NCI-H524 (cell line): ENCODE results near the gene PMM2.
"Not testable (repeated sequence)": the region's sequence is repeated elsewhere in the genome, so short reads cannot be mapped to it uniquely, and the experiment has no call there.

Experiments used
- DNase-seq, 2 experiments: peaks; one replicate each; lab custom pipeline; 2025; lab: John Stamatoyannopoulos, UW

Gene PMM2

DNA sequence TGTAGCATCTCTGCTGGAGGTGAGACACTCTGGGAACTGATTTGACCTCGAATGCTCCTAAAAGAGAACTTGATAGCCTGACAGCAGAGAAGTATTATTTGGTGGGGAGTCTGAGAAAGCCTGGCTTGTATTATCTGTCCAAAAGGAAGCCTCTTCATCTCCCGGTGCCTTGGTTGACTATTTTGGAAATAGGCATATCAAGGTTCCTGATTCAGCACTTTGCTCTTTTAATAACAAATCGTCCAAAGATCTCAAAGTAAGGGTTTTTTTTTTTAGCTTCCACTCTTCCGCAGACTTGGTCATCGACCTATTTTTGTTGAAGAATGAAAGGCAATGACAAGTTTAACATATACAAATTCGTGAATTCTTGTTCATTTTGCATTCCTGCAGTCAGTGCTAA lies 15.0 kb upstream of the PMM2 start:
- DNase-seq: no peak

DNA sequence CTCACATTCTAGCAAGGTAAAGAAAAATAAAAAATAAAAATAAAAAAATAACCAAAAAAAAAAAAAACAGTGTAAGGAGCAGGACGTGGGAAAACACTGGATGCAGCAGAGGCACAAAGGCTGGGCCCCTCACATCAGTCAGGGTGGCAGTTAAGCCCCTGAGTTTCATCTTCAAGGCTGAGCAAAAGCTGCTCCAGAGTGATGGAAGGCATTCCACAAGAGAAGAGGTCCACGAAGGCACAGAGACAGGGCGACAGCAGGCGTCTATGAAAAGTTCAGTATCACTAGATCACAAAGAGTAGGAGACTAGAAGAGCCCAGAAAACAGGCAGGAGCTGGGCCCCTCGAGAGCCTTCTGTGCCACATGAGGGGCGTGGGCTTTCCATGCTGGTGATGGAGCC lies 12.2 kb upstream of the PMM2 start:
- no peak for DNase-seq

DNA sequence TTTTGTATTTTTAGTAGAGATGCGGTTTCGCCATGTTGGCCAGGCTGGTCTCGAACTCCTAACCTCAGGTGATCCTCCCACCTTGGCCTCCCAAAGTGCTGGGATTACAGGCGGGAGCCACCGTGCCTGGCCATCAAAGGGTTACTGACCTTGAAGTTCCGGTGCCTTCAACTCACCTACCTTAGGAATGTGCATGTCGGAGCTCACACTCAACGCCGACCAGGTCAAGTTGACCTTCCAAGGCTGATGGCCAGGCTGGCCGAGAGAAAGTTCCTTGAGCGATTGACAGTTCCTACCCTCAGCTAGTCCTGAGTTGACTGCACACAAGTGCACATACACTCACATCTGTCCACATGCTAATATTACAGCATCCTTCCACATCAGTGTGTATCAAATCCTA lies 11.3 kb upstream of the PMM2 start:
- not testable (repeated sequence) for DNase-seq

DNA sequence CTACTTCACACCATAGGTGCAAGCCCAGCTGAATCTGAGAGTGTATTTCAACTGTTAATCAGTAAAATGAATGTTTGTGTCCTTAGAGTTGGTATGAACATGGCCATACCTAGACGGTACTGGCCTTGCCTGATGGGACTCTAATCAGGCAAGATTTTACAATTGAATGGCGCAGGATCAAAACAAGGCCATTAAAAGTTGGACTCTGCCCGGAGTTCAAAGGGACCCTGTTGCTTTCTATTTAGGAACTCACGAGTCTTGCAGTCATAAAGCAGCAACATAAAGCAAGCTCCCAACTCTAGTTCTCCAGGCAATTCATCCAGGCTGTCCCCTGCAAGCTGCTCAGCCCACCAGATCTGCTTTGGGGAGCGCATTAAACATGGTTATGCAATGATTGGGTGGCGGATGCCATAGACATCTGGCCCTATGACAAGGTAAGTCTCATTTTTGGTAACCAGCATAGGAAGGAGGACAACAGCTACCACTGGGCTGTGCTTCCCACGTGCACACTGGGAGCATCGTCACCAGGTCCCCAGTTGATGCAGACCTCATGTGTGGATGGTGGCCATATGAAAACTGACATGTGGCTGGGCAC lies 9.0 kb upstream of the PMM2 start:
- DNase-seq: no peak

DNA sequence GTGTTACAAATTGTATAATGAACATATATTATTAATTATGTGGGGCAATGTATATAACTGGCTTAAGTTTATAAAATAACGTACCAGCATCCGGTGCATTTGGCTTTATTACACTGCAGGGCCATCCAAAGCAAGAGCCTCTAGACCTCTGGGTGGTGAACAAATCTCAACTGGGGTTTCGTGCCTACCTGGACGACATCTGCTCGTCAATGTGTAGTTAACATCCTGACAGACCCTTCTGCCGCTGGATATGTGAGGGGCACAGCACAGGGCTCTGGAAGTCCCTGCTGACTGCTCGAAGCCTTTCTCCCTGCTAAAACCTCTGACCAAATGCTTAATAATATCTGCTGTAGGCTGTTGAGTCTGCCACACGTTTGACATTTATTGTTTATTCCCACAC lies 2.5 kb upstream of the PMM2 start:
- no peak for DNase-seq

DNA sequence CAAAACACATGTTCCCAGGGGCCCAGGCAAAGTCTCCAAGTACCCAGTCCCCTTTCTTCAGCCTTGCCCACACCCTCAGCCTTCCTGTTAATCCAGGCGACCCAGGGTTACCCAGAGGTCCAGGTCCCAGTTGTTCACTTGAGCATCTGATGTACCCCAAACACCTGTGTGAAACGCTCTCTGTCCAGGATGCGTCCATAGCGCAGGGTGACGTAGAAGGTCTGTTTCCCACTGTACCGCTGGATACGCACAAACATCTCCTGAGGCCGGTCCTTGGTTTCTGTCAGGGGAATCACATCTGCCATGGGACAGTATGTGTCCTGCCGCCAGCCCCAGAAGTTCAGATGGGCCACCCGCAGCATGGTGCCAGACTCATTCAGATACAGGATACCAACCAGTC lies 1.8 kb upstream of the PMM2 start:
- DNase-seq: no peak

DNA sequence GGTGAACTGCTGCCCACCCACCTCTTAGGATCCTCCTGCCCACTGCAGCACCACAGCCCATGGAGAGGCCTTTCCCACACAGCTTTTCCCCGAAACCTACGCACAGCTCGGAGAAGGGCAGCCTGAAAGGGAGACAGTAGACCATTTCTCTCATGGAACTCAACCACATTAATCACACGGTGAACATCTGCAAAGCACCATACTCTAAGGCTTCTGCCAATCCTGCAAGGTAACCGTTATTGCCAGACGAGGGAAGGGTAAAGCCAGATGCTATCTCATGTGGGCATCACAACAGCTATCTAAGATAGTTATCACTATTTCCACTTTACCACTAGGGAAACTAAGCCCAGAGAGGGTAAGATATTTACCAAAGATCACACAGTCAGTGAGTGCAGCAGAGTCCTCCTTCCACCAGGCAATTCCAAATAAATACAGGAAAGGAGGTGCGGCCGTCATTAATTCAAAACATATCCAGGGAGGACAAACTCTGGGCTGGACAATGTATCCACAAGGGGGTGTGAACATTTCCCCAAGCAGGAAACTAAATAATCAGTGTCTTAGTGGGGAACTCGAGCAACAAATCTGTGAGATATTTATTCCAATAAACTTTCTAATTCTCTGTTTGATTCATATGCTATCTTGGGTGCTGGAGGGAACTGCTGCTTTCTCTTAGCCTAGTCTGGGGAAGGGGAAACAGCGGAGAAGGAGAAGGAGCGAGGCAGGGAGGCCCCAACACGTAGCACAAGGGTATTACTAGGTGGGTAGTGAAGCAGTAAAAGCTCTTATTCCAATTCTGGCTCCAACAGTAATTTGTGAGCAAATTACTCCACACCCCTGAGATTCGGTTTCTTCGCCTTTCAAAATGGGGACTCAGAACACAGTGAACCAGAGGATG lies 923 bp upstream of the PMM2 start:
- DNase-seq: no peak

DNA sequence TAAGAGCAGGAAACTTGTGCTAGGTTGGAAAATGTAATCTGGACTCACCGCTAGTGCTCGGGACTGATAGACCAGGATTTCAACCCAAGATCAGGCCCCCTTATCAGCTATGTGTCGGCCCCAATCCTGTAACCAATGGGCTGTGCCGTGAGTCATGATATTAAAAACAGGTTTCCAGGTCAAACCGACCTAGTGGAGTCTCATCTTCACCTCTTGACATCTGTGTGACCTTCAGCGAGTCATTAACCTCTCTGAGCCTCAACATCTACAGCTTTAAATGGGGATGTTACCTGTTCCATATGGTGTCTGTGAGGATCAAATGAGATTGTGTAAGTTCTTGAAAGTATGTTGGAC lies 512 bp downstream of the PMM2 start:
- DNase-seq: no peak

DNA sequence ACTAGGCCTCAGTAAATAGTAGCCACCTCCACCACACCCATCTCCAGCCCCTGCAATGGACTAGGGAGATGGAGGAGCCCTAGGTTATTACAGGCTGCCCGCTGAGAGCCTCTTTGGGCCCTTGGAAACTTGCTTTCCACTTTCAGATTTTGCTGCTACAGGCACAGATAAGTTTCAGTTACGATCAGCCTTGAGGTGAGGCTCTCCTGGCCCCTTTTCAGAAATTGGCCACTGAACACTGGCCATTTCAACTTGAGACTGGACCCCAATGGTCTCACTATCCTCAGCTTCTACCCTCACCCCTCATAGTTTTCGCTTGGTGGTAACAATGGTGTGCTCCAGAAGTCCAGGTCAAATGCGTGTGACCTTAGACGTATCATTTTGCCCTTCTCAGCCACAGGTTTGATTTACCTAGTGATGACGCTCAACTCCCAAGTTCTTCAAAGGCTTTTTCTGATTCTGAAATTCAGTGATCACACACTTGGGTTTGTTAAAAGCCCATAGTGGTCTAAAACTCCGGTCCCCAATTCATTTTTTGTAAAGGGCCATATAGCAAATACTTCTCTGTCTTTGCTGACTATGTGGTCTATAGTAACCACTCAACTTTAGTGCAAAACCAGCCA lies 1.0 kb downstream of the PMM2 start:
- no peak for DNase-seq

DNA sequence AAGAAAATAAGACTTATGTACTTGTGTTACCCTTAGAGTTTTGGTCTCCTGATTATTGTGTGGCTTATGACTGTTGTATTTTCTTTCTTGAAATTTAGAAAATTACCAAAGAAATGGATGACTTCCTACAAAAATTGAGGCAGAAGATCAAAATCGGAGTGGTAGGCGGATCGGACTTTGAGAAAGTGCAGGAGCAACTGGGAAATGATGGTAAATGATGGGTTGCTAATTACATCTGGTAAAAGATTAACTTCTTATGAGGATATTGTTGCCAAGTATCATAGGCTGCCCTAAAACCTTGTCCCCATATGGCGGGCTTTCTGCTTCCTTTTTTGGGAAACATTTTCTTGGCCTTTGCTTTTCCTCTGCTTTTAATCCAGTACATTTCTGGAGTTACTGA lies 4.1 kb downstream of the PMM2 start:
- no peak for DNase-seq

DNA sequence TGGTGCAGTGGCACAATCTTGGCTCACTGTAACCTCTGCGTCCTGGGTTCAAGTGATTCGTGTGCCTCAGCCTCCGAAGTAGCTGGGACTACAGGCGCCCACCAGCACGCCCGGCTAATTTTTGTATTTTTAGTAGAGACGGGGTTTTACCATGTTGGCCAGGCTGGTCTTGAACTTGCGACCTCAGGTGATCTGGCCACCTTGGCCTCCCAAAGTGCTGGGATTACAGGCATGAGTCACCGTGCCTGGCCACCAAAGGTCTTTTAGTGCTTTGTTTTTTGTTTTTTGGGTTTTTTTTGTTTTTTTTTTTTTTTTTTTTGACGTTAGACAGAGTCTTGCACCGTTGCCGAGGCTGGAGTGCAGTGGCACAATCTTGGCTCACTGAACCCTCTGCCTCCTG lies 6.1 kb downstream of the PMM2 start:
- DNase-seq: not testable (repeated sequence)

DNA sequence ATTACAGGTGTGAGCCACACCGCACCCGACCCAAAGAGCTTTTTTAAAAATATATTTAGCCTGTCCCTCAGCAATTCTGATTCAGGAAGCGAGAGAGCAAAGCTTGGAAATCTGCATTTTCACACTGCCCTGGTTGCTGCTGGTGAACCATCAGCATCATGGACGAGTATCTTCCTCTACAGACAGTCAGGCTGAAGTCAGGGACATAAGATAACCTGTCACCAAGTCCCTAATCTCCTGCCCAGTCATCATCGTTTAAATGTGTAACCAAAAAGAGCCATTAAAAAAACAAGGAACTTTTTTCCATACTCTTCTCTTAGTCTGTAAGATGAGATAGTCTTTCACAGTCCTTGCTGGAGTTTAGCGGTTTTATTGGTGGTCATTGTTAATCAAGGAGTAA lies 6.7 kb downstream of the PMM2 start:
- DNase-seq: no peak

DNA sequence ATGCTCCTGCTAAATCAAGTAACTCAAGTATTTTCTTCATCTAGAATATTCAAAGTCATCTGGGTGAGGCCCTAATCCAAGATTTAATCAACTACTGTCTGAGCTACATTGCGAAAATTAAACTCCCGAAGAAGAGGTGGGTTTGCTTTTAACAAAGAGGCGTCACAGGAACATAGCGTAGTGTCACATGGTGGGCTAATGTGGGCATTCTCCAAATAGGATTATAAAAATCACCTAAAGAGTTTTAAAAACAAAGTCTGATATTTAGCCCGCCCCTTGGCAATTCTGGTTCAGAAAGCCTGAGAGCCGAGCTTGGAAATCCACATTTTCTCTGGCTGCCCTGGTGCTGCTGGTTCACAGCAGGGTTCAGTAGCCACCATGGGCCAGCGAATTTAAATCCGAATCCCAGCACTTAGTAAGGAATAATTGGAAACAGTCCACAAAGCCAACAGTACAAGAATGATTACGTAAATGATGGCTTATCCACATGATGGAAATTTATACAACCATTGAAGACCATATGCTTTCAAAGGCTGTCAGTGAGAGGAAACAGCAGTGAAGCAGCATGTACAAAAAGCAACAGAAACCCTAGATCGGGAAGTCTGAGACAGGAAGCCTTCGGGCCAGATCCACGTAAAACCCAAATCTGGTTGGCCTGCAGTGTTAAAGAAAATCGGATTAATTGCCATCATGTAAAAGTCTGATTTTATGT lies 8.8 kb downstream of the PMM2 start:
- no peak for DNase-seq

DNA sequence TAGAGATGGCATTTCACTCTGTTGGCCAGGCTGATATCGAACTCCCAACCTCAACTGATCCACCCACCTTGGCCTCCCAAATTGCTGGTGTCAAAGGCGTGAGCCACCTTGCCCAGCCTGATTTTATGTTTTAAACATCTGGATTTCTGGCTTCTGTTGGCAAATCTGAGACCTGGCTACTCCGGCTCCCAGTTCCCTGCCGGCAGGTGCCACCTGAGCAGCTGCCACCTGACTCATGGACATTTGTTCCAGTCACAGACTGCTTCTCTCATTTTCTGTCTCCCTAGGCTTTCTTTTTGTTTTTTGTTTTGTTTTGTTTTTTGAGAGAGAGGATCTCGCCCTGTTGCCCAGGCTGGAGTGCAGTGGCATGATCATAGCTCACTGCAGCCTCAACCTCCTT lies 9.6 kb downstream of the PMM2 start:
- DNase-seq: no peak

DNA sequence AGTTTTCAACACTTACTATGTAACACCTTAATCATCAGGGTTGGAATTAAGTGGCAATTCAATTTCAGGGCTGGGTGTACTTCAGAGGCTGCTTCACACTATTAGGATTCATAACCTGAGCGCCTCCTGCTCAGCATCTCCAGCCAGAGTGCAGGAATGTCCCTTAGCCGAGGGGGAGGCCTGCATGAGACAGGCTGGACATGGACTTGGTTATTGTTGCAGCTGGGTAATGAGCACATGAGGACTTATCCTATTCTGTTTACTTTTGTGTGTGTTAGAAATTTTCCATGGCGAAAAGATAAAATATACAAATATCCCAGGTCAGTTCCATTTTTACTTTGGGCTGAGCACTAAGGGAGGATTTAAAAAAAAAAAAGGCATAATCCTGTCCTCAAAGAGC lies 10.4 kb downstream of the PMM2 start:
- DNase-seq: no peak

DNA sequence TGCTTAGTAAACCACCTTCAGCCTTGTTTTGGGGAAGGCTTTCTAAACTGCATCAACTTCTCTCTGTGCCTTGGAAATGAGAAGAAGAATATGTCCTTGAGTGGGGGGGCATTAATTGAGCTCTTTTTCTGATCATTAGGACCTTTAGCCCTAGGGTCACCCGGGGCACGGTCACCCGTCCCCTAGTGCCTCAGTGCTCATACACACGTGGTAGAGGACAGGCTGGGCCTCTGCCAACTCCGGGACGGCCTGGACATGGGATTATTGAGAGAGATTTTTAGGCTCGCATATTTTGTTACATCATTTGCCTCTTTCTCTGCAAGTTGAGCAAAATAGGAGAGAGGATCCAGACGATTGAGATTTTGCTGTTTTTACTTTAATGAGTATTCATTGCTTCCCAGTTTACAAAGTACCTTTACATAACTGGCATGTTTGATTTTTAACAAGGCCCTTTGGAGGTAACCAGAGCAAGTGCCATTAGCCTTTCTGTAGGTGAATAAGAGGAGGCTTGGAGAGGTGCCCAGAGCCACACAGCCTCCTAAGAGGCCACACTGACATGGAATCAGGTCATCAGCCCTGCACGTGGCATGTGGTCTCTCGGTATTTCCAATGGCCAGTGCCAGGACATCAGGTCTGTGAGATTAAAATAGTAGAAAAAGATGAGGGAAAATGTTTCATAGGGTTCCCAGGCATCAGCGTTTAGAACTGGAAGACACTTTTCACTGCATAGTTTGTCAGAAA lies 11.1 kb downstream of the PMM2 start:
- no peak for DNase-seq

DNA sequence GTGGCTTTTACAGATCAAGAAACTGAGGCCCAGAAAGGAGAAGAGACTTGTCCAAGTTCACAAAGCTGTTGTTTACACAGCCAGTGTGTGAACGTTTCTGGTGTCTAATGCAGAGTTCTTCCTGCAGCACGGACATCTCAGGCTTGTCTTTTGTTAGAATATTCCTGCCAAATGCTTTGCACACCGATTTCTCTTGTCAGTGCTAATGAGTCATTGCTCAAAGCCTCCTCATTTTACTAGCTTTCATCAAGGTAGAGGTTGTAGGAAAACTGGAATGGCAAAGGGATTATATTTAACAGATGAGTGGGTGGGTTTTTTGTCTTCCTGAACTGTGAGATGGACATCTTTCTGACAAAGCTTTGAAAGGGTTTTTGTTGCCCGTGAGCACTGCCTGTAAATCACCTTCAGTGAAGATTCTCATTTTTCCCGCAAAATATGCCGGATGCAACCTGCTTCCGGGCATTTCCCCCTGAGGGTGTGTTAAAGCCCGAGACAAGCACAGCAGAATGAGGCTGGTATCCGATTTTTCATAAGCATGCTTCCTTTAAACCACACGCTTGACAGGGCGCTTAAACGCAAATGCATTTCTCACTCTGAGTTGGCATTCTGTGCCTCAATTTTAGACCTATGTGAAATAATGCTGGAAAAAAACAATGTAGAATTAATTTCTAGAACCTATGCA lies 14.7 kb downstream of the PMM2 start:
- DNase-seq: no peak

DNA sequence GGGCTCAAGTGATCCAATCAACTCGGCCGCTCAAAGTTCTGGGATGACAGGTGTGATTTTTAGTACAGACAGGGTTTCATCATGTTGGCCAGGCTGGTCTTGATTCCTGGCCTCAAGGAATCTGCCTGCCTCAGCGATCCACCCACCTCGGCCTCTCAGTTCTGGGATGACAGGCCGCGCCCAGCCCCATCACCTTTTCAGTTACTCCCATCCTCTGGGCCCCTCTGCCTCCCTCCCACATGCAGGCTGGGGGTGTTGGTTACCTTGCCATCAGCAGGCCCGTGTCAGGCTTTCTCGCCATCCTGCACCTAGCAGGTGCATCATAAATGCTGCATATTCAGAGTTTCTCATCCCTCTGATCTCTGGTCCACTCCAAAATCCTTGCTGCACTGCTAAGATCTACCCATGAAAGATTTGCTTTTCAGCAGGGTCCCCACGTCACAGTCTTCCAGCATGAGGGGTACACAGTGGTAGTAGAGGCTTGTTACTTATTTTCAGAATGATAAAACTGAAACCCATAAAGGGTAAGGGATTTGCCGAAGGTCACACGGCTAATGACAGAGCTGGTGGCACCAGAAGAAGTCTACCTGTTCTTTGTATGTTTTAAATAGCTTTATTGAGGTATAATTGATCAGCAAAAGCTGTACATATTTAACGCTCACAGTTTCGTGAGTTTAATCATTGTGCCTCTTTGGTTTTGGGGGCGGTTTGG lies 16.6 kb downstream of the PMM2 start:
- no peak for DNase-seq

DNA sequence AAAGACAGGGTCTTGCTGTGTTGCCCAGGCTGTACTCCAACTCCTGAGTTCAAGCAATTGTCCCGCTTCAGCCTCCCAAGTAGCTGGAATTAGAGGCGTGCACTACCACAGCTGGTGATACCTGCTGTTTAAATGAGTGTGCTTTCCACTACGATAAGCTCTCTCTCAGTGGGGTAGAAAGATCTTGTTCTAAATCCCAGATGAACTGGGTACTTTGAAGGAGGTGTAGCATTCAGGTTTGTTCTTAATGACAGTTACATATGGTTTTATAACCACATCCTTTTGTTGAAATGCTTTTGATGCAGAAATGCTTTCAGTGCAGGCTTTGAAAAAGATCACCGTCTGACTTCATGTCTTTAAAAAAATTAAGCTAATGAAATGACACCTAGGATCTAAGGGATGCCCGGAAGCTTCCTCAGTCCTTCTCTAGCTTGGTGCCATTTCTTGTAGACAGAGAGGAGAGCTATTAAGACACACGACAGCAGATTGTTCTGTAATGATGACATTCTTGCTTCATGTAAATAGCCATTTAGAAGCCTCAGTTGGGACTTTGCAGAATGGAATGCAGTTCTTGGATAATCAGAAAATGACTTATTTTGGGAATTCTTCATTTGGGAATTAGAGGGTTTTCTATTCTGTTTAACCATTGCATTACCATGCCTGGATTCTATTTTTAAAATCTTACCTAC lies 19.5 kb downstream of the PMM2 start:
- no peak for DNase-seq
